ENCODE results near the gene AUNIP. TPM values are rescaled to one million over a fixed set of nuclear protein-coding genes. Genes with fewer than 3 reads are reported as not detected.

The AUNIP gene
- total and polyA plus RNA-seq, 7 donors: 0.05 to 0.47 (median 0.13) TPM; not detected in 2

DNA sequence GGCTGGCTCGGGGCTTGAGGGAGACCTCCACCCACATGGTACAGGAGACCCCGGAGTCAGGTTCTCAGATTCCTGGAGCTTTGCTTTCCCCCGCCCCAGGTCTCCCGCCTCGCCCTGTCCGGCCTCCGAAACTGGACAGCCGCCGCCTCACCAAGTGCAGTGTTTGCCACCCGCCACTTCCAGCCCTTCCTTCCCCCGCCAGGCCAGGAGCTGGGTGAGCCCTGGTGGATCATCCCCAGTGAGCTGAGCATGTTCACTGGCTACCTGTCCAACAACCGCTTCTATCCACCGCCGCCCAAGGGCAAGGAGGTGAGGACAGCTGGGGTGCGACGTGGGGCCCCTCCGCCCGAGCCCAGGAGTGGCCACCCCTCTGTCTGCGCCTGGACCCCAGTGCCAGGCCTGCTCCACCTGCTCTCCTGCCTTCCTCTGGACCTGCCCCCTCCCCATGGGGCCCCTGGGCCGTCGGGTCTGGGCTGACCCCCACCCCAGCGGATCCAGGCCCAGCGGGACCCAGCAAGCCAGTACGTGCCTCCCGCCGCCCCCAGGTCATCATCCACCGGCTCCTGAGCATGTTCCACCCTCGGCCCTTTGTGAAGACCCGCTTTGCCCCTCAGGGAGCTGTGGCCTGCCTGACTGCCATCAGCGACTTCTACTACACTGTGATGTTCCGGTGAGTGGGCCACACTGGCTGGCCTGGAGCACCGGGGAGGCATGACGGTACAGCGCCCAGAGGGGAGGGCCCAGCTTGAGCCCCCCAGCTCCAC is 50.6 kb downstream of the AUNIP start:
- ATAC-seq: no peak
- Histone ChIP-seq H3K36me3 (ENCODE audit: insufficient read depth in 1 of 2, low read depth in 1 of 2) (peaks cover 0 to 67% of the 10 kb centered on the region in 2 donors), H3K9me3 (no peaks in the 10 kb centered on the region), H3K27ac (no peak overlapping the region), H3K4me1 (peaks cover 41% of the 10 kb centered on the region), H3K27me3 (ENCODE audit: insufficient read depth in 3 of 3, low read length in 2 of 3) (no peaks in the 10 kb centered on the region), H3K4me3 (no peak overlapping the region)
- WGBS, 3 donors: 87 to 91% (median 89%) methylated on average over 32 to 34 of the region's 34 CpGs
- intact Hi-C loops (cut with DNase I): loop anchor here in 1 of 2 donors (5.0 to 10.0 kb wide), 3 partner anchors 306 to 564 kb away; partner anchors contain the start of genes RHCE and RSRP1
- TF ChIP-seq, protein P1, sequence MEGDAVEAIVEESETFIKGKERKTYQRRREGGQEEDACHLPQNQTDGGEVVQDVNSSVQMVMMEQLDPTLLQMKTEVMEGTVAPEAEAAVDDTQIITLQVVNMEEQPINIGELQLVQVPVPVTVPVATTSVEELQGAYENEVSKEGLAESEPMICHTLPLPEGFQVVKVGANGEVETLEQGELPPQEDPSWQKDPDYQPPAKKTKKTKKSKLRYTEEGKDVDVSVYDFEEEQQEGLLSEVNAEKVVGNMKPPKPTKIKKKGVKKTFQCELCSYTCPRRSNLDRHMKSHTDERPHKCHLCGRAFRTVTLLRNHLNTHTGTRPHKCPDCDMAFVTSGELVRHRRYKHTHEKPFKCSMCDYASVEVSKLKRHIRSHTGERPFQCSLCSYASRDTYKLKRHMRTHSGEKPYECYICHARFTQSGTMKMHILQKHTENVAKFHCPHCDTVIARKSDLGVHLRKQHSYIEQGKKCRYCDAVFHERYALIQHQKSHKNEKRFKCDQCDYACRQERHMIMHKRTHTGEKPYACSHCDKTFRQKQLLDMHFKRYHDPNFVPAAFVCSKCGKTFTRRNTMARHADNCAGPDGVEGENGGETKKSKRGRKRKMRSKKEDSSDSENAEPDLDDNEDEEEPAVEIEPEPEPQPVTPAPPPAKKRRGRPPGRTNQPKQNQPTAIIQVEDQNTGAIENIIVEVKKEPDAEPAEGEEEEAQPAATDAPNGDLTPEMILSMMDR (IDR thresholded peaks at IDR 0.05): no peak
- no peak for DNase-seq

DNA sequence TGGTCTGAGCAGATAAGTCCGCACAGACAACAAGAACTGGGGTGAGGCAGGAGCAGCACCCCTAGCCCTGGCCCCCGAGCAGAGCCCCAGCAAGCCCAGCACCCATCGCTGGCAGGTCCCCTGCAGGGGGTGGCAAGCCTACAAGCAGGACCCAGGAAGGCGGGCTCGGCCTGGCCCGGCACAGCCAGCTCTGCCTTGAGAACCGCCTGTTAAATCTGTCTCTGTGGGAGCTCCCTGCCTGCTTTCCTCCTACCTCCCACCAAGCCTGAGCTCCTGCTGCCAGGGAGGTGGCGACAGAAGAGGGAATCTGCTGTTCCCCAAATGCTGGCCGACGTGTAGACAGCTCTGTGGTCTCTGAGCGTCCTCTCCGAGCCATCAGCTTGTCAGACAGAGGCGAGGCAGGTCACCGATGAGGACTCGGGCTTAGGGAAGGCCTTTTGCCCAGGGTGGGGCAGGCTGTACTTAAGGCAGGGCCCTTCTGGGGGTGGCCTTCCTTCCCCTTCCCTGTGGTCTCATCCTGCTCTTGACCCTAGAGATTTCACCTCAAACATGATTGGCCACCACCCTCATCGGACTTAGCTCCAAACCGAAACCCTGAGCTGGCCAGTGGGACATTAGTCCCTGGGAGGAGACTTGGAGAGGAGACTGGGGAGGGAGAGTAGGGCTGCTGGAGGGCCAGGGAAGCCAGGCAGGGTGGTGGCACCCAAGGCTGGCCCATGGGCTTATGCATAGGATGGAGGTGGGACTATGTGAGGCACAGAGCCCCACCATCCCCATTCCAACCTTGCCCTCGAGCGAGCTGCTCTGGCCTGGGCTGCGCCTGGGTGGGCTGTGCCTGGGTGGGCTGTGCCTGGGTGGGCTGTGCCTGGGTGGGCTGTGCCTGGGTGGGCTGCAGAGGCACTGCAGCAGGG is 51.5 kb downstream of the AUNIP start:
- WGBS, 3 donors: 72 to 78% (median 76%) methylated on average over 20 of the region's 20 CpGs
- Histone ChIP-seq H3K36me3 (ENCODE audit: insufficient read depth in 1 of 2, low read depth in 1 of 2) (peaks cover 0 to 57% of the 10 kb centered on the region in 2 donors), H3K4me3 (peak overlapping the region; percentile 11), H3K27ac (peak overlapping the region; percentile 3), H3K27me3 (ENCODE audit: insufficient read depth in 3 of 3, low read length in 2 of 3) (no peaks in the 10 kb centered on the region), H3K4me1 (peaks cover 50% of the 10 kb centered on the region), H3K9me3 (no peaks in the 10 kb centered on the region)
- ATAC-seq: no peak
- intact Hi-C loops (cut with DNase I): loop anchor here in 1 of 2 donors (5.0 to 10.0 kb wide), 3 partner anchors 305 to 563 kb away; partner anchors contain the start of genes RHCE and RSRP1
- no peak for DNase-seq
- TF ChIP-seq, protein P1 (IDR thresholded peaks at IDR 0.05): no peak

DNA sequence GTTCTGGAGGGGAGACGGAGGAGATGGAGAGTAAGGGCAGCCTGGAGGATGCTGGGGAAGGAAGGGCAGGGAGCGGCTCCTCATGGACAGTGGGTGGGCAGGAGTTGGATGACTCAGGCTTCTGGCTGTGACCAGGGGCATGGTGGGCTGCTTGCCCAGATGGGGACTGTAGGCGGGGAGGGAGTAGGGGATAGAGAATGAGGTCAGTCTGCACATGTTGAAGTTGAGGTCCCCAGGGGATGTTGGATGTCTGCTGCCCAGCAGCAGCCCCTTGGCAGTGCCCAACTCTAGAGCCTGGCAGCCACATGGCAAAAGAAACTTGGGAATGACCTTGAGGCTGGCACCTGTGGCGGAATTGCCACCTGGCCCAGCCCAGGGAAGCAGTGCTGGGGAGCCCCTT is 52.8 kb downstream of the AUNIP start:
- DNase-seq: peak; percentile 72 to 82
- intact Hi-C loops (cut with DNase I): loop anchor here in 1 of 2 donors (5.0 to 10.0 kb wide), 3 partner anchors 304 to 562 kb away; partner anchors contain the start of genes RHCE and RSRP1

DNA sequence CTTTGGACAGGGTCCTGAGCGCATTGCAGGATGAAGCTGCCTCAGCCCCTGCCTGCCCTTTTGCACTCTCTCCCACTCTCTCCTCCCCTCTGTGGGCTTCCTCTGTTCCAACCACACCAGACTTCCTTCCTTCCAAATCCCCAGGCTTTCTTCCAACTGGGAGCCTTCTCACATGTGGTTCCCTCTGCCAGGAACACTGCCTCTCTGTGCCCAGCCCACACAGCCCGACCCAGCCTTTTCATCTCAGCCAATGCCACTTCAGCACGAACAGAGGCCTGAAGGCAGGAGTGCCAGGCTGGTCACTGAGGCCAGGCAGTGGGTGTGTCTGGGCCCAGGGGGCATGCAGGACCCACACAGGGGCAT is 53.4 kb downstream of the AUNIP start:
- Histone ChIP-seq H3K27me3 (ENCODE audit: insufficient read depth in 3 of 3, low read length in 2 of 3) (no peaks in the 10 kb centered on the region), H3K4me1 (peaks cover 61% of the 10 kb centered on the region), H3K4me3 (no peak overlapping the region), H3K36me3 (ENCODE audit: insufficient read depth in 1 of 2, low read depth in 1 of 2) (peaks cover 0 to 53% of the 10 kb centered on the region in 2 donors), H3K27ac (peak overlapping the region; percentile 72), H3K9me3 (no peaks in the 10 kb centered on the region)
- peak in 1 of 2 donors; percentile 75 for DNase-seq
- ATAC-seq: peak; percentile 51 to 73 (median 65)
- TF ChIP-seq, protein P1 (IDR thresholded peaks at IDR 0.05): no peak
- intact Hi-C loops (cut with DNase I): loop anchor here in 1 of 2 donors (5.0 to 10.0 kb wide), 3 partner anchors 304 to 561 kb away; partner anchors contain the start of genes RHCE and RSRP1
- 24 to 36% (median 26%) methylated on average over 3 of the region's 3 CpGs for WGBS, 3 donors

More for the DNA sequence above, 52.8 kb downstream of the AUNIP start:
- peak overlapping the region; percentile 72 for H3K27ac ChIP-seq
- peaks cover 0 to 52% of the 10 kb centered on the region in 2 donors for H3K36me3 ChIP-seq (ENCODE audit: insufficient read depth in 1 of 2, low read depth in 1 of 2)
- TF ChIP-seq, protein P1 (IDR thresholded peaks at IDR 0.05): no peak
- no peaks in the 10 kb centered on the region for H3K9me3 ChIP-seq
- no peaks in the 10 kb centered on the region for H3K27me3 ChIP-seq (ENCODE audit: insufficient read depth in 3 of 3, low read length in 2 of 3)
- no peak overlapping the region for H3K4me3 ChIP-seq
- 57 to 73% (median 58%) methylated on average over 4 of the region's 4 CpGs for whole genome bisulfite sequencing, 3 donors
- peak; percentile 2 to 47 (median 34) for ATAC-seq
- peaks cover 56% of the 10 kb centered on the region for H3K4me1 ChIP-seq
